HepG2 (cell line): ENCODE data around the gene ACBD3. TPM values are rescaled to one million over a fixed set of nuclear protein-coding genes. Genes with fewer than 3 reads are reported as not detected.

ENCODE experiments used
- ADNP ChIP-seq: sonication (generic); formaldehyde crosslinking; IDR thresholded peaks from 2 replicates; pipeline ENCODE4 v1.4.0; 2020; ENCODE audit warnings: missing genetic modification reagents
- ARID3A ChIP-seq: IDR thresholded peaks from 2 replicates; pipeline ENCODE4 v1.6.1; 2012; ENCODE audit warnings: low read depth, low read length, improper control_type of control experiment
- DRAP1 ChIP-seq: IDR thresholded peaks from 2 replicates; pipeline ENCODE4 v1.6.1; 2016; ENCODE audit warnings: missing genetic modification reagents, missing compliant biosample characterization
- FOXP4 ChIP-seq: sonication (generic); formaldehyde crosslinking; IDR thresholded peaks from 2 replicates; pipeline ENCODE4 v1.4.0; 2020; ENCODE audit warnings: missing genetic modification reagents
- MTA3 ChIP-seq: sonication (generic); formaldehyde crosslinking; IDR thresholded peaks from 2 replicates; pipeline ENCODE4 v1.4.0; 2020; ENCODE audit warnings: missing genetic modification reagents
- MZF1 ChIP-seq: sonication (generic); formaldehyde crosslinking; IDR thresholded peaks from 2 replicates; pipeline ENCODE4 v1.8.1; 2023; ENCODE audit warnings: mild to moderate bottlenecking, missing genetic modification reagents, borderline replicate concordance
- RAD51 ChIP-seq: fragments of 450-650 bp; IDR thresholded peaks from 2 replicates; pipeline ENCODE4 v1.6.1; 2016; ENCODE audit warnings: borderline replicate concordance
- RBAK ChIP-seq: sonication (generic); formaldehyde crosslinking; IDR thresholded peaks from 2 replicates; pipeline ENCODE4 v1.5.1; 2020; ENCODE audit warnings: mild to moderate bottlenecking, missing genetic modification reagents
- RCOR2 ChIP-seq: IDR thresholded peaks from 2 replicates; pipeline ENCODE4 v1.6.1; 2016; ENCODE audit warnings: missing biosample characterization, missing genetic modification reagents
- SP140L ChIP-seq: sonication (generic); formaldehyde crosslinking; IDR thresholded peaks from 2 replicates; pipeline ENCODE4 v1.4.0; 2020; ENCODE audit warnings: missing genetic modification reagents, borderline replicate concordance
- TBL1XR1 ChIP-seq: fragments of 150-350 bp; IDR thresholded peaks from 2 replicates; pipeline ENCODE4 v1.6.1; 2014; ENCODE audit warnings: borderline replicate concordance, low read length; ENCODE audit not compliant: partially characterized antibody
- TCF7L2 ChIP-seq: IDR thresholded peaks from 2 replicates; pipeline ENCODE4 v1.6.1; 2011; ENCODE audit warnings: mild to moderate bottlenecking, low read depth, low read length, moderate library complexity
- YY1 ChIP-seq: IDR thresholded peaks from 2 replicates; pipeline ENCODE4 v1.6.1; 2011; ENCODE audit warnings: low read length, low read depth, moderate library complexity, mild to moderate bottlenecking; ENCODE audit not compliant: insufficient read depth, insufficient replicate concordance
- ZKSCAN5 ChIP-seq: sonication (generic); formaldehyde crosslinking; IDR thresholded peaks from 2 replicates; pipeline ENCODE4 v1.5.1; 2020; ENCODE audit warnings: mild to moderate bottlenecking, missing genetic modification reagents
- ZNF10 ChIP-seq: sonication (generic); formaldehyde crosslinking; IDR thresholded peaks from 2 replicates; pipeline ENCODE4 v1.4.0; 2020; ENCODE audit warnings: mild to moderate bottlenecking, low read depth, missing genetic modification reagents, borderline replicate concordance
- ZNF160 ChIP-seq: sonication (generic); formaldehyde crosslinking; IDR thresholded peaks from 2 replicates; pipeline ENCODE4 v1.8.0; 2022; ENCODE audit warnings: mild to moderate bottlenecking, inconsistent platforms, missing genetic modification reagents
- ZNF230 ChIP-seq: sonication (generic); formaldehyde crosslinking; IDR thresholded peaks from 2 replicates; pipeline ENCODE4 v1.4.0; 2020; ENCODE audit warnings: mild to moderate bottlenecking, missing genetic modification reagents
- ZNF235 ChIP-seq: sonication (generic); formaldehyde crosslinking; IDR thresholded peaks from 2 replicates; pipeline ENCODE4 v1.8.1; 2023; ENCODE audit warnings: mild to moderate bottlenecking, missing genetic modification reagents, borderline replicate concordance
- ZNF260 ChIP-seq: sonication (generic); formaldehyde crosslinking; IDR thresholded peaks from 2 replicates; pipeline ENCODE4 v1.4.0; 2020; ENCODE audit warnings: missing genetic modification reagents, low read depth, mild to moderate bottlenecking, borderline replicate concordance
- ZNF335 ChIP-seq: sonication (generic); formaldehyde crosslinking; IDR thresholded peaks from 2 replicates; pipeline ENCODE4 v1.4.0; 2020; ENCODE audit warnings: missing genetic modification reagents
- ZNF382 ChIP-seq: sonication (generic); formaldehyde crosslinking; IDR thresholded peaks from 2 replicates; pipeline ENCODE4 v1.5.0; 2020; ENCODE audit warnings: missing genetic modification reagents, mild to moderate bottlenecking, borderline replicate concordance
- ZNF484 ChIP-seq: sonication (generic); formaldehyde crosslinking; IDR thresholded peaks from 2 replicates; pipeline ENCODE4 v1.5.1; 2020; ENCODE audit warnings: mild to moderate bottlenecking, low read depth, missing genetic modification reagents, borderline replicate concordance
- ZNF567 ChIP-seq: sonication (generic); formaldehyde crosslinking; IDR thresholded peaks from 2 replicates; pipeline ENCODE4 v1.8.1; 2023; ENCODE audit warnings: mild to moderate bottlenecking, missing genetic modification reagents, borderline replicate concordance
- ZNF790 ChIP-seq: sonication (generic); formaldehyde crosslinking; IDR thresholded peaks from 2 replicates; pipeline ENCODE4 v1.8.0; 2022; ENCODE audit warnings: missing genetic modification reagents, mild to moderate bottlenecking, borderline replicate concordance
- ZNF883 ChIP-seq: sonication (generic); formaldehyde crosslinking; IDR thresholded peaks from 2 replicates; pipeline ENCODE4 v1.5.1; 2020; ENCODE audit warnings: mild to moderate bottlenecking, missing genetic modification reagents; ENCODE audit errors: not compliant biosample characterization
- polyA plus RNA-seq, 8 experiments: library from polyadenylated mRNA; depleted of rRNA in 3 of 8; stranded (reverse) in 7 of 8; unstranded in 1 of 8; fragments of >200 nt; fragmentation: Illumina TruSeq in 4 of 8; extraction: Trizol in 4 of 8; gene quantifications; 2 replicates each; pipeline versions ENCODE4 v1.2.1 to v1.2.3, GENCODE V29; 2011 to 2016; ENCODE audit warnings: low read depth in 4 of 8, missing spikeins in 1 of 8, mixed read lengths in 1 of 8; ENCODE audit not compliant: insufficient read depth in 1 of 8
- total RNA-seq, 5 experiments: library from RNA; depleted of rRNA; stranded (reverse); fragments of >200 nt; fragmentation: Illumina TruSeq; extraction: Trizol; gene quantifications; 2 replicates each; pipeline ENCODE4 v1.2.3, GENCODE V29; 2016; ENCODE audit warnings: low read depth in 1 of 5
- TF ChIP-seq, protein P1 (sequence below): IDR thresholded peaks from 2 replicates; pipeline ENCODE4 v1.6.1; 2016

The ACBD3 gene
- total and polyA plus RNA-seq, 2 of the 13 experiments (the other 11 are each of a cell fraction or from before 2014, with no cell fraction given), result 24.3 to 39.3 TPM

DNA sequence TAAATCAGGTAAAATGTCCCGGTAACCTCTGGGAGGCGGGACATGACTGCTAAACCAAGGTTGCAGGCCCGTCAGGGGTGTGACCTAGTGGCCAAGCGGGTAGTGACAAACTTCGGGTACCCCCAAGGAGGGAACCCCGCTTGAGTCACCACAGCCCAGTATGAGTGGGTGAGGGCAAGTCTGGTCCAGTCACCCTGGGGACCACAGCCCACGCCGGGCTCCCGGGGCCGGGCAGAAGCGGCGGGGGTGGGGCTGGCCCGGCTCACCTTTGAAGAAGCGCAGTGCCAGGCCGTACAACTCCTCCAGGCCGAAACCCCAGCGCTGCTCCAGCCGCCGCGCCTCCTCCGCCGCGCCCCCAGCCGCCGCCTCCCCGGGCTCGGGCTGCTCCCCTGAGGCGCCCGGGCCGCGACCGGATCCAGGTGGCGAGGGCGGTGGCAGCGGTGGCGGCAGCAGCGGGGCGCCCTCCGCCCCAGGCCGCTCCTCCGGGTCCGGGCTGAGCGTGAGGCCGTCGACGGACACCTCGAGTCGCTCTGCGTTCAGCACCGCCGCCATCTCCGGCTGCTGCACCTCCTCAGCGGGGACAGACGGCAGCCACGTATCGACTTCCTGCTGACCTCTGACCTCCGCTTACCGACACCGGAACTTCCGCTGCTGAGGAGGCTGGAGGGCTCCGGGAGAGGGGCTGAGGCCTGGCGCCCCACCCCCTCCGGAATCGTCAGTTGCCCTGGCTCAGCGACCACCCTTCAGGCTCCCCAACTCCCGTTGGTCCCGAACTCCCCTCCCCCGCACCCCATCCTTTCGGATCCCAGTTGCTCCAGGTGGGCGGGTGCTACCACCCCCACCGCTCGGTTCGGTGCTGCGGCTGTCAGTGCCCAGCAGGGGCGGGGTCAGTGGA, at the start of gene ACBD3 (continued):
- no peak; the same call in 1 of the 2 replicates for TF ChIP-seq ZNF235 (CRISPR knock-in tag)
- no peak for TF ChIP-seq MTA3 (CRISPR knock-in tag)
- peak; percentile 83 for TF ChIP-seq ZNF883 (CRISPR knock-in tag)
- TF ChIP-seq ZNF260 (CRISPR knock-in tag), result no peak
- TF ChIP-seq TCF7L2, result no peak
- TF ChIP-seq, protein P1, sequence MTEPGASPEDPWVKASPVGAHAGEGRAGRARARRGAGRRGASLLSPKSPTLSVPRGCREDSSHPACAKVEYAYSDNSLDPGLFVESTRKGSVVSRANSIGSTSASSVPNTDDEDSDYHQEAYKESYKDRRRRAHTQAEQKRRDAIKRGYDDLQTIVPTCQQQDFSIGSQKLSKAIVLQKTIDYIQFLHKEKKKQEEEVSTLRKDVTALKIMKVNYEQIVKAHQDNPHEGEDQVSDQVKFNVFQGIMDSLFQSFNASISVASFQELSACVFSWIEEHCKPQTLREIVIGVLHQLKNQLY (CRISPR knock-in tag), result no peak
- TF ChIP-seq ADNP (CRISPR knock-in tag), result no peak
- TF ChIP-seq DRAP1 (CRISPR knock-in tag), result no peak; the same call in 1 of the 2 replicates
- TF ChIP-seq MZF1 (CRISPR knock-in tag), result no peak
- TF ChIP-seq RBAK, result no peak
- no peak for TF ChIP-seq ZNF567
- no peak for TF ChIP-seq SP140L (CRISPR knock-in tag)
- peak; percentile 59 for TF ChIP-seq FOXP4 (CRISPR knock-in tag)
- no peak for TF ChIP-seq ZNF484 (CRISPR knock-in tag)
- TF ChIP-seq TBL1XR1, result peak; percentile 15
- TF ChIP-seq ZNF382 (CRISPR knock-in tag), result no peak
- TF ChIP-seq RAD51, result no peak
- peak; percentile 73; the same call in 1 of the 2 replicates for TF ChIP-seq ZNF230
- TF ChIP-seq ZNF335, result peak; percentile 72
- 0 out of 2 replicates have a peak, but pooled peaks have one; percentile 36 for TF ChIP-seq ZKSCAN5 (CRISPR knock-in tag)
- TF ChIP-seq YY1, result peak; percentile 91
- TF ChIP-seq ZNF160 (CRISPR knock-in tag), result 0 out of 2 replicates have a peak, but pooled peaks have one; percentile 62
- TF ChIP-seq ZNF10 (CRISPR knock-in tag), result no peak
- no peak for TF ChIP-seq ARID3A
- TF ChIP-seq ZNF790 (CRISPR knock-in tag), result peak; percentile 46; the same call in 1 of the 2 replicates
- TF ChIP-seq RCOR2, result no peak
